ENCODE measurements around the gene MSANTD3.
"Not testable (repeated sequence)": the region's sequence is repeated elsewhere in the genome, so short reads cannot be mapped to it uniquely, and the experiment has no call there.

The MSANTD3 gene, protein sequence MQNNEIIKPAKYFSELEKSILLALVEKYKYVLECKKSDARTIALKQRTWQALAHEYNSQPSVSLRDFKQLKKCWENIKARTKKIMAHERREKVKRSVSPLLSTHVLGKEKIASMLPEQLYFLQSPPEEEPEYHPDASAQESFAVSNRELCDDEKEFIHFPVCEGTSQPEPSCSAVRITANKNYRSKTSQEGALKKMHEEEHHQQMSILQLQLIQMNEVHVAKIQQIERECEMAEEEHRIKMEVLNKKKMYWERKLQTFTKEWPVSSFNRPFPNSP

DNA sequence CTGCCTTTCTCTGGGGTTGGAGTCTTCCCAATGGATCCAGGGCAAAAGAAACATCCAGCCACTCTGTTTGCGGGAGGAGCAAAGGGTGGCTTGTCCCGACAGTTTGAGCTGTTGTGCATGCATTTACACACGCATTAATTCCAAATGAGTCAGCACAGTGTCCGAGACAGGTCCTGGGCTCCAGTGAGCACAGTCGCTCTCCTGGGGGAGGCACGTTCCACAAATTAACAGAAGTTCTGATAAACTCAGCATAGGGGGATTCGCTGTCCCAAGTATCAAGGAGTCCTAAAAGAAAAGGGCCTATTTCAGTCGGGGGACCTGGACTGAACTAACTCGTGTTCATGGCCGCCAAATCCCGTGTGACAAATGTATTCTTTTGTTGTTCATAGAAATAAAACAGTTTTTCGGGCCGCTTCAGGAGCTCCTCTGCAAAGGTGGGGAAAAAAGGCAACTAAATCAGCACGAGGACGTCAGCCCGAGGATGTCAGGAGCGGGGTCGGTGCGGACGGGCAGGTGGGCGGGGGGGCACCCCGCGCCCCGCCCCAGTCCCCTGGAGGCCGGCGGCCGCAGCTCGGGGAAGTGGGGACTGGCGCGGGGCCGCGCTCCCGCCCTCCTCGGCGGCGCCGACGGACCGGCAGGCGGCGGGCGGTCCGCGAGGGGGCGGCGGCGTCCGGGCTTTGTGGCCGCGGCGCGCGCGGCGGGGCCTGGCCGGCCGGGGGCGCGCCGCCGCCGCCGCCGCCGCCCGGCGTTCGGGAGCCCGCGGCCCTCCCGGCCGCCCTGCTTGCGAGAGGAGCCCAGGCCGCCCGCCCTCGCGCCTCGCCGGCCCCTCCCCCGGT is at the start of gene MSANTD3:
Gene MSANTD3, plus strand, starts transcription at position 614 of the 836 bp plus-strand sequence. CDS start 14,796 bp downstream, outside the sequence.
- no peak for DNase-seq (ENCODE audit: low read depth)

DNA sequence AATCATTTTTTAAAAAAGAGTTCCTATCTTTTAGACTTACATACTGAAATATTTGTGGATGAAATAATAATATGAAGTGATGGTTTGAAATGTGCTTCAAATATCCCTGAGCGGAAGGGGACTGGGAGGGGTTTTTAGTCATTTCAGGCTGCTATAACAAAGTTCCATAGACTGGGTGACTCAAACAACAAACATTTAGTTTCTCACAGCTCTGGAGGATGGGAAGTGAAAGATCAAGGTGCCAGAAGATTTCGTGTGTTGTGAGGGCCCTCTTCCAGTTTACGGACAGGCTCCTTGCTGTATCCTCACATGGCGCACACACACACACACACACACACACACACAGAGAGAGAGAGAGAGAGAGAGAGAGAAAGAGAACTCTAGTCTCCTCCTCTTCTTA is 47.1 kb upstream of the MSANTD3 start:
- peak; percentile 54 for DNase-seq (ENCODE audit: low read depth)

DNA sequence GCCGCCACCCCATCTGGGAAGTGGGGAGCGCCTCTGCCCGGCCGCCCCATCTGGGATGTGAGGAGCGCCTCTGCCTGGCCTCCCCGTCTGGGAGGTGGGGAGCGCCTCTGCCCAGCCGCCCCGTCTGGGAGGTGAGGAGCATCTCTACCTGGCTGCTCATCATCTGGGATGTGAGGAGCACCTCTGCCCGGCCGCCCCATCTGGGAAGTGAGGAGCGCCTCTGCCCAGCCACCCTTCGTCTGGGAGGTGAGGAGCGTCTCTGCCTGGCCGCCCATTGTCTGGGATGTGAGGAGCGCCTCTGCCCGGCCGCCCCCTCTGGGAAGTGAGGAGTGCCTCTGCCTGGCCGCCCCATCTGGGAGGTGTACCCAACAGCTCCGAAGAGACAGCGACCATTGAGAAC is 34.0 kb upstream of the MSANTD3 start:
- not testable (repeated sequence) for DNase-seq (ENCODE audit: low read depth)

GRCh38 chr9:100394032-100394695 is 32.8 kb upstream of the MSANTD3 start:
- no peak for DNase-seq (ENCODE audit: low read depth)

DNA sequence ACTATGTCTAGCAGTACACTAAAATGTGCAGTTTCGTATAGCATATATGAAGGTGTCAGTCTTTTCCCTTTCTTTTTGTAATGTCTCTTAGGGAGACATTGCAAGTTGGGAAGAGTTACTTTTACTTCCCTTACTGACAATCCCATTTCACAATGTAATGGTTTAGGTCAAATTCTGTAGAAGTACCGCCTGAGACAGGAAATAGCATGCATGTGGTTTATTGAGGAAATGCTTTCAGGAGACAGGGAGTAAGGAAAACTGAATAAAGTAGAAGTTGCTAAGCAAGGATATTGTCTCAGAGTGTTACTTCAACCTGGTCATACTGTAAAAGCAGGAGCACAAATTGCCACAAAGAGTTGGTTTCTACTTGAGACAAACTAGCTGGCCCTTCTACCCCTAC is 32.1 kb upstream of the MSANTD3 start:
- DNase-seq (ENCODE audit: low read depth) = no peak

GRCh38 chr9:100396769-100397168 is 30.2 kb upstream of the MSANTD3 start:
- DNase-seq (ENCODE audit: low read depth) = no peak

- DNase-seq (ENCODE audit: low read depth) = no peak
Measured at GRCh38 chr9:100397529-100398266, 29.2 kb upstream of the MSANTD3 start.

DNA sequence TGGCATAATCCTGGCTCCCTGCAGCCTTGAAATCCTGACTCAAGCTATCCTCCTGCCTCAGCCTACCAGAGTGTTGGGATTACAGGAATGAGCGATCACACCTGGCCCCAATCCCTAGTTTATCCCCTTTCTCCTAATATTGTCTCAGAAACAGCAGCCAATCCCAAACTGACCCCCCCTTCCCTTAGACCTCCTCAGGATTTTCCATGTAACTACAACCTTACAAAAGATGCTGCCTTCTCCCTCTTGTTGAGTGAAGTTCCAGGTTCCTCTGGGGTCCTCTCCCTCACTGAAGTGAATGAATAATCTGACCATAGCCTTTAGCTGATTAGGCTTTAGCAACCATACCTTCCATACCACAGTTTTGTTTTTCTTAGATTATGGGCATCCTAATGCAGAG is 25.9 kb upstream of the MSANTD3 start:
- DNase-seq (ENCODE audit: low read depth) = no peak

DNA sequence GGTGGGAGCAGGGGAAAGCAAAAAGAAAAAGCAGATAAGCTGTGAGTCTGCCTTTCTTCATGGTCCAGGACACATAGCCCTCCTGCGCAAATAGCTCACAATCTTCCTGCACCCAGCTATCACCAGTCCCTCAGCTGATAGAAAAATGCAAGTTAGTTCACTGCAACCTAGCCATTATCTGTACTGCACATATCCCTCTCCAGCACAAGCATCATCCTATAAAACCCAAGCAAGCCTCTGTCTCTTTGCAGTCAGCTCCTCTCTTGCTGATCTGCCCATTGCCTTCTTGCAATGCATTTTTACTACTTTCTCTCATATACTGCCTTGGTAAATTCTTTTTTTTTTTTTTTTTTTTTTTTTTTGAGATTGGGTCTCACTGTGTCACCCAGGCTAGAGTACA is 20.0 kb upstream of the MSANTD3 start:
- no peak for DNase-seq (ENCODE audit: low read depth)

DNA sequence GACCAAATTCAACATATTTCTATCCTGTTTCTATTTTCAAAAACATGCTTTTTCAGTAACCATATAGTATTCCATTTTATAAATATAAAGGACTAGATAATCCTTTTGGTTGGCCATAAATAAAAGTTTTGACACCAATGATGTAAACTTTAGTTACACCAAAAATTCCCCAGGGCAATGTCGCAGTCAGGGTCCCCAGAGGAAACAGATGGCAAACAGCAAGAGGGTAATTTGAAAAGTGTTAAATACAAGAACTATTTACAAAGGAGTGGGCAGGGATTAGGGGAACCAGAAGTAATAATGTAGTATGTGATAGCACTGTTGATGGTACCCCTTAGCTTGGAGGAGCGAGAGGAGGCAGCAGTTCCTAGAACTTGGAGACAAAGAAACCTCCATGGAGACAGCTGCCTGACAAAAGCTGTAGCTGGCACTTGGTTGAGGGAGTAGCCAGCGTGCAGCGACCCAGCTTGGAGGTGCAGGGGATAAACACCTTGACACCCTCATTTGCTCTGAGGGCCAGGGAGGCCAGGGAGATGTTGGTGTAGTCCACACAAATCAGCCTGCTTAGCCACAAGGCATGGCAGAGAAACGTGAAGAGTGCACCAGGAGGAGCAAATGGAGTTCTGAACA is 18.3 kb upstream of the MSANTD3 start:
- DNase-seq (ENCODE audit: low read depth) = no peak

DNA sequence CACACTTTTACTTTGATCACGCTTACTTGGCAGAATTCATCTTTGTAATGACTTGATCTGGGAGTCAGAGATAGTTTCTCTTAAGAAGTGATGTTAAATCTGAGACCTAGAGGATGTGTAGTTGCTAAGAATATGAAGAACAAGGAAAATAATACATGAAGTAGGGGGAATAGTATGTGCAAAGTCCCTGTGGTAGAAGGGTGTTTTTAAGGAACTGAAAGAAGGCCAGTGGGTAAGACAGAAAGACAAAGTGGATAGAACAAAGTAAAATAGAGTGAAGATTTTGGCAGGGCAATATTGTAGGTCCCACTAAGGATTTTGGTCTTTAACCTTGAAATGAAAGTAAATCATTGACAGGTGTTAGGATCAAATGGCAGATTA is 17.8 kb upstream of the MSANTD3 start:
- no peak for DNase-seq (ENCODE audit: low read depth)

DNA sequence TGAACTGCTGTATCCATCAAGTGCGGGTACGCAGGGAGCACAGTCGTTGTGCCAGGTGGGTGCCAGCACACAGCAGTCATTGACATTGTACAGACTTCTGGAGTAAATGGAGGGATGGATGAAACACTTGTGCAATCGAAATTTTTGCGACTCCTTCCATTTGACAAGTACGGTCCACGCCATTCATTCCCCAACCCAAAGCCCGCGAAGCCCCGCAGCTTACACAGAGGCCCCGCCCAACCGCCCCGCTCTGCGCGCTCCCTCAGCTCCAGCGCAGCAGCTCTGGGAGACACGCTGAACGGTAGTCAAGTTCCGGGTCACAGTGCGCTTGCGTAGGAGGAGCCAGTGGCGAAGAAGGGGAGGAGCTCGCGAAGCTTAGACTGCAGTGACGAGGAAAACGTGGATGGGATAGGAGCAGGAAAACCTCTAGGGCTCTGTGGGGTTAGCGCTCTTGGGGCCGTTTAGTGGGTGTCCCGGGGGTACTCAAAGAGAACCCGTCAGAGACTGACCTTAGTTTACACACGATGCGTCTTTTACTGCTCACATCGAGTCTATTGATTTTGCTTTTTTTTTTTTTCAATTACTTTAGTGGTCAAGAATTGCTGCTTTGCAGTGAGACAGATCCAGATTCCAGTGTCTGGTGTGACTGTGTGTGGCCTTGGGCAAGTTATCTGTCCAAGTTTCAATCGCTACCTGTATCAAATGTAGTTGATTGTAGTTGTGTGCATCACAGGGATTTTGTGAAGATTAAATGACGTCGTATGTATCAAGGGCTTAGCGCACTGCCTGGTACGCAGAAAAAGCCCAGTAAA is 15.3 kb upstream of the MSANTD3 start:
- peak; percentile 64 for DNase-seq (ENCODE audit: low read depth)

- DNase-seq (ENCODE audit: low read depth) = no peak
Measured at GRCh38 chr9:100413839-100414420, 13.0 kb upstream of the MSANTD3 start.

GRCh38 chr9:100417815-100418214 is 9.1 kb upstream of the MSANTD3 start:
- DNase-seq (ENCODE audit: low read depth) = no peak

GRCh38 chr9:100419166-100419565 is 7.8 kb upstream of the MSANTD3 start:
- DNase-seq (ENCODE audit: low read depth) = no peak

DNA sequence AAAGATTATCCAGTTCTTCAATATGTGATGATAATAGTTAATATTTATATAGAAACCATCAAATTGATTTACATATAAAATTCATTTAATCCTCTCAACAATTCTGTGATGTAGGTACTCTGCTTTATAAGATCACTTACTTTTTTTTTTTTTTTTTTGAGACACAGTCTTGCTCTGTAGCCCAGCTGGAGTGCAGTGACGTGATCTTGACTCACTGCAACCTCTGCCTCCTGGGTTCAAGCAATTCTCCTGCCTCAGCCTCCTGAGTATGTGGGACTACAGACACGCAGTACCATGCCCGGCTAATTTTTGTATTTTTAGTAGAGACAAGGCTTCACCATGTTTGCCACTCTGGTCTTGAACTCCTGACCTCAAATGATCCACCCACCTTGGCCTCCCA is 5.8 kb upstream of the MSANTD3 start:
- not testable (repeated sequence) for DNase-seq (ENCODE audit: low read depth)

- no peak for DNase-seq (ENCODE audit: low read depth)
Measured at GRCh38 chr9:100425758-100426157, 1.2 kb upstream of the MSANTD3 start.

DNA sequence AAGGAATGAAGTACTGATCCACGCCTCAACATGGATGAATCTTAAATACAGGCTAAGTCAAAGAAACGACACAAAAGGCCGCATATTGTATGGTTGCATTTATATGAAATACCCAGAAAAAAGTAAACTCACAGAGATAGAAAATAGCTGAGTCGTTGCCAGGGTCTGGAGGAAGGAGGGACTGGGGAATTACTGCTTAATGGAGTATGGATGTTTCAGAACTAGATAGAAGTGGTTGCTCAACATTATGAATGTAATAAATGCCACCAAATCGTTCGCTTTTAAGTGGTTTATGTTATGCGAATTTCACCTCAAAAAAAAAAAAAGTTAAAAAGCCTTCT is 784 bp upstream of the MSANTD3 start:
- no peak for DNase-seq (ENCODE audit: low read depth)

- DNase-seq (ENCODE audit: low read depth) = no peak
Measured at GRCh38 chr9:100427366-100428263, 672 bp downstream of the MSANTD3 start.
